Measurements from ENCODE around the gene CACNB4.
"Not testable (repeated sequence)": the region's sequence is repeated elsewhere in the genome, so short reads cannot be mapped to it uniquely, and the experiment has no call there.

CACNB4 gene

DNA sequence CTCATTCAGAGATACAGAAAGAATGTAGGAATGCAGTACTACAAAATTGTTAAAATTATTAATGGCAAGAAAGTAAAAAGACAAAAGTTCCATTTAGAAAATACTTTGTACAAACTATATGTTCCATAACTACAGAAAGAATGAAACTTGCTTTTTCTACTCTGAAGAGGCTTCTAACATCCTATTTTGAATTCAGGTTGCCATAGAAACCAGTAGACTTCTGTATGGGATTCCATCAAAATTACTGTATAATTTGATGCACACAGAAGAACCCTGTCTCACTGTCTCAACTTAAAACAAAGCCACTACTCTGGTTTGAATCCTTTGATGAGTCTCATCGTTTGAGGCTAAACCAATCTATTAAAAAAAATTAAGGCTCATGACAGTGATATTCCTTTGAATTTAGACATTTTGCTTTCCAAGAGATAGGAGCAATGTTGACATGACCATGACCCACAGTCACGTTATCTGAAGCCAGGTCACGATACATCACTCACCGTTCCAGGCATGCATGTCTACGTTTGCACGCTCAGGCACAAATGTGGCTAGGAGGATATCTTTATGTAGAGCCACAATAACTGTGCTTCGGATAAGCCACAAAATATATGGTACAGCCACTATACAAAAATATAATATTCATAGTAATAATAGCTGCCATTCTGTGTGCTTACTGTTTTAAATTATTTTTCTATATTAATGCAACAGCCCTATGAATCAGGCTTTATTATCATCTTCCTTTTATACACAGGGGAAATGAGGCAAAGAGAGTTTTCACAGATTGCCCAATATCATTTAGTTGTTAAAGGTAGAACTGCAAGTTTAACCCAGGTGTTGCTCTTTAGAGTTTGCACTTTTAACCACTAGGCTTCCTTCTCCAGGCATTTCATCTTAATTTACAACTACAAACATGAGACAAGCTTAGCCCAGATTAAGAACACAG, 82.4 kb downstream of the CACNB4 start:
- no peak for DNase-seq

DNA sequence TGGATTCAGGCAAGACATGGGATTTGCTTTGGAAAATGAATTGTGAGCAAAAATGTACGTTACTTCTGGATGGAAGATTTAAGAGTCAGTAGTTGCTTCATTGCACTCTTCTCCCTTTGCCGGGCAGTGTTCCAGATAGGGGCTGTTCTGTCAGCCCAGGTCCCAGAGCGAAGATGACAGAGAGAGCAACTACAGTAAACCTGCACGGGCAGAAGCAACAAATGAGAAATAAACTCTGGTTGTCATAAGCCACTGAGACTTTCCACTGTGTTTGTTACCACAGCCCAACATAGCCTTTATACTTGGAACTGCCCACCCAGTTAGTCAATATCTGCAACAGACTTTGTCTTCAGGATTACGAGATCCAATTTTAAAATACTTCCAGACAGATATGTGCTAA, 83.3 kb downstream of the CACNB4 start:
- DNase-seq = no peak

DNA sequence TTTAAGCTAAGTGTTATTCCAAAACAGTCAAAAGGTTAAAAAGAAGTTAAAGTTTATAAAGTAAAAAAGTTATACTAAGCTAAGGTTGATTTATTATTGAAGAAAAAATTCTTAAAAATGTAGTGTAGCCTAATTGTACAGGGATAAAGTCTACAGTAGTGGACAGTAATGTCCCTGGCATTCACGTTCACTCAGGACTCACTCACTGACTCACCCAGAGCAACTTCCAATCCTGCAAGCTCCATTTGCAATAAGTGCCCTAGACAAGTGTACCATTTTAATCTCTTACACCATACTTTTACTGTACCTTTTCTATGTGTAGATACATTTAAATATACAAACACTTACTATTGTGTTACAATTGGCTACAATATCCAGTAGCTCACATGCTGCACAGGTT, 86.1 kb downstream of the CACNB4 start:
- no peak for DNase-seq

DNA sequence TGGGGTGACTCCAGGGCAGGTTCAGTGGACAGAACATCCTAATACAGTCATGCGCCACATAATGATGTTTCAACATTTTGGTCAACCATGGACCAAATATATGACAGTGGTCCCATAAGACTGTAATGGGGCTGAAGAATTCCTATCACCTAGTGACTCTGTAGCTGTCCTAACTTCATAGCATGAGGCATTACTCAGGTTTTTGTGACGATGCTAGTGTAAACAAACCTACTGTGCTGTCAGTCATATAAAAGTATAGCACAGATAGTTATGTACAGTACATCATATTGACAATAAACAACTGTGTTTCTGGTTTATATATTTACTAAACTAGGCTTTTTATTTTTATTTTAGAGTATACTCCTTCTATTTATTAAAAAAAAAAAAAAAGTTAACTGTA, 87.1 kb downstream of the CACNB4 start:
- no peak for DNase-seq

DNA sequence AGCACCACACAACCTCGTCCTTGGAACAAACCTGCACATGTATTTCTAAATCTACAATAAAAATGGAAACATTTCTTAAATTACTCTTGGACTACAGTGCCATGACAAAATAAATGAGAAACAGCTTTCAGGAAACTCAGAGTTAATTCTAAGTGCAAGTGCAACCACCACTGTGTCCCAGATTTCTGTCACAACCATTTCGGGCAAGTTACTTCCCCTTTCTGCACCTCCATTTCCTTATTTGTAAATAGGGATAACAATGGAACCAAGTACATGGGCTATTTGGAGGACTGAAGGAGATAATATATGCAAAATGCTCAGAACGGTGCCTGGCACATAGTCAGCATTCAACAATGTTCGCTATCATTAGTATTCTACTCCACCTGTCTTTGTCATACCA, 93.2 kb downstream of the CACNB4 start:
- no peak for DNase-seq

DNA sequence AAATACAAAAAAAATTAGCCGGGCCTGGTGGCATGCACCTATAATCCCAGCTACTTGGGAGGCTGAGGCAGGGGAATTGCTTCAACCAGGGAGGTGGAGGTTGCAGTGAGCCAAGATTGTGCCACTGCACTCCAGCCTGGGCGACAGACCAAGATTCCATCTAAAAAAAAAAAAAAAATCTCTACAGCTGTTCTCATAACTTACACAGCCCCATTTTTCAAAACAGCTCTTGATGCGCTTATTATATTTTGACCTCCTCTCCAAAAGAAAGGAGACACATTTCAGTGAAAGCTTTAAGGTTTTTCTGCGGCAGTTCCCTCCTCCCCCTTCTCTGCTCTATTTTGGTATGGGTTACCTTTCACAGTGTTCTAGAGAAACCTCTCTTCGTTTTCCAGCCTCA, 95.6 kb downstream of the CACNB4 start:
- DNase-seq = not testable (repeated sequence)

DNA sequence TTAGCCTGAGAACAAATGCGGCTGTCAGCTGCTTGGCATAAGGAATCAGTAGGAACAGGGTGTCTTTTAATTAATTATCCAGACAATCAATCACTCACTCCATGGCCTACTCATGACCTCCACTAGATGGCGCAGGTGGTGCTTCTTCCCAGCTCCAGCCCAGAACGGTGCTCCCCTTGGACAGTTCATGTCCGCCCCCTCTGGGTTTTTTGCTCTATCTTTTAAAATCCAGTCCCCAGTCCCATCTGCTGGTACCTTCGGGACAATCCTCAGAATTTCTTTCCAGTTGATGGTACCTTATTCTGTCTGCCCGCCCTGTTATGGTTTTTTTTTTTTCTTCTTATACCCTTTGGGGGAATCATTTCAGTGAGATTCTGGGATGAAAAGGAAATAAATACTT, 99.8 kb downstream of the CACNB4 start:
- DNase-seq = peak; percentile 32

DNA sequence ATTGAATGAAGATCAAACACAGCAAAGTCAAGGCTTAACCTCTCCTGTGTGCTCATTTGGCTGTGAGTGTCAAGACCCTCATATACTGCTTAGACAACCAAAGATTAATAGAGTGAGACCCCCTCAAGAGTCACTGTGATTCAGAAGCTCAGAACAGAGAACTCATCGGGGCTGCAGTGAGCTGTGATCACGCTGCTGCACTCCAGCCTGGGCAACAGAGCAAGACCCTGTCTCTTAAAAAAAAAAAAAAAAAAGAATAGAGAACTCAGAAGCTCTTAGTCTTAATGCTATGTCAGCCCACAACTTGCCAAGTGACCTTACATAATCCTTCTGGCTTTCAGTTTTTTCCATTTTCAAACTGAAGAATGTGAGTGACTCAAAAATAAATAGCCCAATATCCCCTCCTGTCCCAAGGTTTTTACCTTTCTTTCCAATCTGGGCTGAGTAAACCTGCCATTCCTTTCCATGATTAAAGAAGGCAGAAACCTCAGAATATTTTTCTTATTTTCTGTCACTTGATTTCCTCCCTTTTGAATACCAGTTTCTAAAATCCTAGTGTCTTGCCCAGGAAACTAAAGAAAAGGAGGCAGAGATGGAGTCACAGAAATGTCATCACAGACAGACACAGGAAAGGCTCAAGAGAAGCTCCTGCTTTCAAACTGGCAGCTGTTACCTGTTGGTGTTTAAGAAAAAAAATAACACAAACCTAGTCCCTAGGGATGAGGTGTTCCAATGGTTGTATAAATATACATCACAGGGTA, 102.4 kb downstream of the CACNB4 start:
- no peak for DNase-seq

DNA sequence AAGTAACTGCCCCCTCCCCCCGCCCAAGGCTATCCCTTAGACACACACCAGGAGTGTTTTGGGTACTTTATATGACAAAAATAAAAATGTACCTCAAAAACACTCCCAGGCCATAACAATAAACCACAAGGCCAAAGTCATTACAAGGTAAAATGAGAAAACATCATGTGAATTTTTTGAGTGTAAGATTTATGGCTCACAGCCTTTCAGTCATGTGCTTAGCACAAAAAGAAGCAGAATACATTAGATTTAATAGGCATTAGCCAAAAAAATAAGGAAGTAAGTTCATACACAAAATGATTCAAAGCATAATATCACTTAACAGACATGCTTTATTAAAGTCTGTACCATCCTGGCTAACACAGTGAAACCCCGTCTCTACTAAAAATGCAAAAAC, 103.7 kb downstream of the CACNB4 start:
- no peak for DNase-seq

DNA sequence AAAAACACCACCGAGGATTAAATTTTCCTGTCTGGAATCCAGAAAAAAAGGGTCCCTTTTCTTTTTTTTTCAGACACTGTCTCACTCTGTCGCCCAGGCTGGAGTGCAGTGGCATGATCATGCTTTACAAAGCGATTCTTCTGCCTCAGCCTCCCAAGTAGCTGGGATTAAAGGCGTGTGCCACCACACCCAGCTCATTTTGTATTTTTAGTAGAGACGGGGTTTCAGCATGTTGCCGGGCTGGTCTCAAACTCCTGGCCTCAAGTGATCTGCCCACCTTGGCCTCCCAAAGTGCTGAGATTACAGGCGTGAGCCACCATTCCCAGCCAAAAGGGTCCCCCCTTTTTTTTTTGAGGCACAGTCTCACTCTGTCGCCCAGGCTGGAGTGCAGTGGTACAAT, 104.7 kb downstream of the CACNB4 start:
- DNase-seq = not testable (repeated sequence)

DNA sequence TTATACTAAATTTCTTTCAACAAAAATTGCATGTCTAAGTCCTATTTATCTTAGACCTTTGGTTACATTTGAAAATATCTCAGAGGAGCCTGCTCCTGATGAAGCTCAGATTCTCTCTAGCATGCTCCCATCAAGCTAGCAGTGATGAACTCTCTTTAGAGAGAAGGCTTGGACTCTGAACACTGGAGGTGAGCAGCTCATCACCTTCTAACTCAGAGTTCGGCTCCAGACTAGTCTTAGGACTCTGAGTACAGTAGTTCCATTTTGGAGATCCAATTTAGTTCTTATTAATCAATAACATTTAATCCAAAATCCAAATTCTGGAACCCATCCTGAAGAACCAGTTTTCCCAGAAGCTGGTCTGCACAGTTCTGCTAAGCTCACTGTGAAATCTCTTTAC, 107.8 kb downstream of the CACNB4 start:
- no peak for DNase-seq

DNA sequence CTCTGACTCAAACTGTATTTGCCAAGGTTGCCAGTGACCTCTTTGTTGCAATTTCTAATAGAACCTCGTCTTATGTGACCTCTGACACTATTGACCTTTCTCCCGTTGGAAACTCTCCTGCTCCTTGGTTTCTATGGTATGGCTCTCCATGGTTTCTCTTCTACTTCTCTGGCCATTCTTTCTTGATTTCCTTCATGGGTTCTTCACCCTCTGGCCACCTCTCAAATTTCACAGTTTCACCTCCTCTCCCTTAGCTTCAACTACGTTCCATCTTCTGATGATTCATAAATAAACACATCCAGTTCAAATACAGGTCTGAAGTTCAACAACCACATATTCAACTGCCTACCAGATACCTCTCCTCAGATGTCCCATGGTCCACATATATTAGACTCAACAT, 109.5 kb downstream of the CACNB4 start:
- DNase-seq = no peak

DNA sequence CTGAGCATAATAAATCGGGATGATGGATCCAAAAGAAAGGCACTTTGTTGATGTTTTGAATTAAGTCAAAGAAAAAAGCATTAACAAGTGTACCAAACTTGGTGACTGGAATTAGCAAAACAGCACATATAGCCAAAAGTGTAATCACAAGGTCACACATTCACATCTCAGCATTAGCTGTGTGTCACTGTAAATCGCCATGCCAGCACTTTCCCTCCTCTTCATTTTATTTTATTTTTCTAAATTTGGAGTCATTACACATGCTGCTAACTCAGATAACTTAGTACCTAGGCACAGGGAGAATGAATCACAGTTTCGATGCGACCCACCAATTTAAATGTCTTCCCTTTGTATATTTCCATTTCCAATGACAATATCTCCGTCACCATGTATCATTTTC, 111.4 kb downstream of the CACNB4 start:
- no peak for DNase-seq

DNA sequence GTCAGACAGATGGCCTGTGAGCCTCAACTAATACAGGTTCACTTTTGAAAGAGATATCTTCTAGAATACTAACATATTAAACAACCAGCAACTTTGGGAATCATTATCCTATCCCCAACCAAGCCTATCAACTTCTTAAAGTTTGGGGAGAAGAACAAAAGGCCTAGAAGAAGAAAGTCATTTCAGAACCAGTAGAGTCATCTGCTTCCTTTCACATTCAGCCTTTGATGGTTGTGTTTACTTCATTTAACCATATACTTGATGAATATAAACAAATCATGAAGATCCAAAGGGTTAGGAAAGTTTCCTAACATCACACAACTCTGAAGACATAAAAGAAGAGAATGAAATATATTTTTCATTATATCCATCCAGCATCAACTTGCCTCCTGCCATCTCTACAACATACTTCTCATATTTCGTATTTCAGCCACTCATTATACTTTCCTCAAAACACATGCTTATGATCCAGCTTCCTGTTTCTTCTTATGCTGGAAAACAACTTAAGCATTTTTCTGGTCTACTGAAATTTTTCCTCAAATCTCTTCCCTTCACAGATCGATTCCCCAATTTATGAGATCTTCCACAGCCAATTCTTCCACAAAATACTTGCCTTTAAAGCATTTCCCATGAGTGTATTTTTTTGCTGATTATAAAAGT, 114.3 kb downstream of the CACNB4 start:
- no peak for DNase-seq

DNA sequence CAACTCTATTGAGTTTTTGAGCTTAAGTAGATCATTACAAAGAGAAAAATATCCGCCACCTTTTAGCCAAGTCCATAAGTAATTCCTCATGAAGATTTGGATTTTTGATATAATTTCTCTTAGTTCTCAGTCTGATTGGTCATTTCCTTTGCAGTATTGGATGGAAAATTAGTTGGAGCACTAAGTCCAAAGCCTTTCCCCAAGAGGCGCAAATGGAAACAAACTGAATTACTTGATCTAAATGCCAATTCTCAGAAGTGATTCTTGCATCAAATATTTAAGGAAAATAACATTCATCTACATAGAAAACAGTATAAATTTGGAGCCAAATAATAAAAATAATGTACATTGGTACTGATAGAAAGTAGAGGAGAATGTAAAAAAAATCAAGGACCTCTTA, 115.6 kb downstream of the CACNB4 start:
- DNase-seq = no peak

DNA sequence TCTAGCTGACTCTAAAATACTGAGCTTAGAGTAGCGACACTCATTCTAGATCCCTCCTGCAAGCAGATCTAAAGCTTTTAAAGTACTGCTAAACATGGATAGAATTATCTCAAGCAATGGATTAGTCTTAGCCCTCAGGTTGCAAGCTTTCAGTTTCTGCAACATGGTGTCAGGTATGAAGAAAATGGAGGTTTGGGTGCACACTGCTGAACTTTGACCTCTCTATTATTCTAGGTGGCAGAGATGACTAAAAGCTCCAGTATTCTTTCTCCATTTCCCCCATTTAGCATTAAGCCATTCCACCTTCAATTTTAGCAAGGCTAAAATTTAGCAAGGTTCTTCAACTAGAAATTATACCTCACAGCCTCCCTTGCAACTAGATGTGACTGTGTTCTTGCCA, 117.0 kb downstream of the CACNB4 start:
- DNase-seq = no peak

DNA sequence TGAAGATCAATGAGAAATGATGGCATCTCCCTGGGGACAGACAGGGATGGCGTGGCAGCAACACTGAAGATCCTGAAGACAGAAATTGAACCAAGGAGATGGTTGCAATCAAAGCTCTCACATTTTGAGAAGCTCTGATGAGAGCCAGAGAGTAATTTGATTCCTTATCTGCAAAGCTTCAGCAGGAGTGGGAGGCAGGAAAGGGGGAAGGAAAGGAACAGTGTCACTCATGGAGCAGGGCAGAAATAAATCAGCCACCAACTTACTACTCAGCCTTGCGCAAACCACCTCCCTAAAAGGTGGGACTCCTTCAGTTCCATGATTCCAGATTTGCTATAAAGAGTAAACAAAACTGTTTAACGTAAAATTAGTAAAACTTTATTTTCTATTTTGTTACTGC, 119.2 kb downstream of the CACNB4 start:
- no peak for DNase-seq

DNA sequence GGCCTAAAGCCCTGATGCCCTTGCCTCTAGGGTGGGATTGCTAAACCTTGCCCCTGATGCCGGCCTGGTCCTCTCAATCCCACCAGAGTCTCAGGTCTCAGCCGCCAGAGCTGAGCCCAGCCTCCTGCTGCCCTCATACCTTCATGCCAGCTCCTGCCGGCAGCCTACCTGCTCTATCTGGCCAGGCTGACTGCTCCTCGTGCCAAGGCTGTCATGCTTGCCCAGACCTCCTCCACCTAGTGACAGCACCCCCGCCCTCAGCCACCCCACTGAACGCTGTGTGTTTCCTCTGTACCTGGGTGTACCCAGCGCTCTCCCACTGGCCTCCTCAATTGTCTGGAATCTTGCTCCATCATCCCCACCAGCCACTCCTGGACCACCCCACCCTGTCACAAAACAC, 120.1 kb downstream of the CACNB4 start:
- DNase-seq = no peak

DNA sequence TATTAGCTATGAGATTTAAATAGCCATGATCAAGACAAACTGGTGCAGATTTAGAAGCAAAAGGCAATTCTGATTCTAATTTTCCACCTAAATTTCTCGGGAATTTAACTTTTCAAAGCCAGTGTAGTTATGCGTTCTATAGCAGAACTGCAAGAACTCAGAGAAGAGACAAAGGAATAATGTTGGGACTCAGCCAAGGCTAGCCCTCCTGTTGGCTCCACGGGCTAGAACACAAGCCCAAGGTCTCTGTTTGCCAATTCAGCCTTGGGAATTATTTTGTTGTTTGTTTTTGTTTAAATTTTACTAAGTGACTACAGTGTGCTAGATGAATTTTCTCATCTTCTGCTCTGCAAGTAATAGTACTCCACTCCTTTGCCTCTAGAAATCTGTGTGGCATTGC, 121.2 kb downstream of the CACNB4 start:
- no peak for DNase-seq

DNA sequence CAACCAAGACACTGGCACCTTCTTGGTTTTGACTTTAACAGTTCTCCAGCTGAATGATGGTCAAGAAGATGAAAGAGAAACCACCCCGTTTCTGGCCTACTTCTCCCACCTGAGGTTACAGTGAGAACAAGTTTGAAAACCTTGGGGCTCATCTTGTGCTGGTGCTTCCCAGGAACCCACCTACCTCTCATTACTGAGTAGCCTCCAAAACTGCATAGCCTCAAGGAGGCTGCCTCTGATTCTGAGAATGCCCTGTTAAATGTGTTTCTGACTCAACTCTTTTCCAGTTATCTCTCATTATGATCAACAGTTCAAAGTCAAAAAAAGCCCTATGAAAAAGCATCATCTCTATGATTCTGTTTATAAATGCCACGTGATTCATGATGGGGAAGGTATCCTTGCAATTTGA, 121.9 kb downstream of the CACNB4 start:
- DNase-seq = no peak

DNA sequence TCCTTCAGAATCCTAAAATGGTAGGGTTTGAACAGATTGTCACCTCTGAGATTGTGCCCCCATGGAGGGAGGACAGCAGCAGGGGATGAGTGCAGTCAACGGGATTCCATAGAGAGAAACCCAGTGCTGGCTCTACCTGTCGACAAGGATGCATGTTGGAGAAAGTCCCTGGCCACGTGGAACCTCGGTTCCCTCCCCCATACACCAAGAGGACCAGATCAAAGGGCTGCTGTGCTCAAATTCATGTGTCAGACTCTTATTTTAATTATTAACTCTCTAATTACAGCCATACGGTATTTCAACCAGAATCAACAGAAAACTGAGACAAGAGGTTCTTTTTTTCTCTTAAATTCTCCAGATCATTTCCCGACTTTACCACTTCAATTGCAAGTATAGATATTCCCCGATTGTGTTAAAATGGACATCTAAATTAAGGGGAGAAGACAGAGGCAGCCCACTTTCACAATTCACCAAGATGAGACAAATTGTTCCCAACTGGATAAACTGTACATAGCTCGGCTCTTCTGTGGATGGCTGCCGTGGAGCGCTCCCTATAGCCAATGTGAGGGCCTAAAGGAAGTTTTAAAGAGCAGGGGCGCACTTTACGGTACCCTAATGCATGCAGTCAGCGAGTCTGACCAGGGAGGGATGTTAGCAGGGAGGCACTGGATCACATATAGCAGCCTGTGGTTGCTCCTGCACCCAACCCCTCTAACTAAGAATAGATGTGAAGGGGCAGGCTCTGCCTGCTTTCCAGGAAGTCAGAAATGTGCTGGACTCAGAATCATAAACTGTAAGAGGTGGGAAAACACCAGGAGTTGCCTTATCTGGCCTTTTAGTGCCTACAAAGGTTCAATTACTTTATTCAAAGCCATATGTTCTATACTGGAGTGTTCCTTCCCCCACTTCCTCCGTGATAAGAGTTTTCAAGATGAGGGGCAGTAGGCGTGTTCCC, 123.1 kb downstream of the CACNB4 start:
- DNase-seq = no peak

DNA sequence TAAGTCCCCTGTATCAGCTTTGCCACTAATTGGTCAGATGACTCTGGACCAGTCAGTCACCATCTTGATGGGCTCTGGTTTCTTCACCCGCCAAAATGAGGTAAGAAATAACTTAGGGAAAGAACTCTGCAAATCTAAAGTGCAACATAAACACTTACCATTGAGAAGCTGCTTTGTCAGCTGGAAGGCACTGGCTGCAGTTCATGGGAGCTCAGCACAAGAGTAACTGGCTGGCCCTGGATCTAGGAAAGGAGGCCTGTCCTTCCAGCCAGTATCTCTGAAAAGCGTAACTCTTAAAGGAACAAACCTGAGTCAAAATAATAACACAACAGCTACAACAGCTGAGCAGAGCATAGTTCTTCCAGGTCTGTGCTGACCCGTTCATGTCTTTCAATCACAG, 123.9 kb downstream of the CACNB4 start:
- no peak for DNase-seq

DNA sequence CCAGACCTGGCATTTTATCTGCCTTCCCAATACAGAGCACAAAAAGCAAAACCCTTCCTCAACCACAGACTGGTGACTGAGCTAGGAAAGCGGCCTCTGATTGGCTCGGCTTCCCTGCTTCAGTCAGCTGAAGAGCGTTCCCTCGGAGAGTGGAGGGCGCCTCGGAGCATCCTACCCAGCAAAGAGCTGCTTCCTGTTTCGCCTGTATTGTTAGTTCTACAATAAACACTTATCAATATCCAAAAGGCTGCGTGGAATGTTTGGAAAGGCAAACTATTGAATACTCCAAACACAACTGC, 125.0 kb downstream of the CACNB4 start:
- no peak for DNase-seq
